Upper lobe of right lung (tissue), 1 donor: ENCODE data around the gene EFNA5. TPM values are rescaled to one million over a fixed set of nuclear protein-coding genes. Genes with fewer than 3 reads are reported as not detected.
"Not testable (repeated sequence)": the region's sequence is repeated elsewhere in the genome, so short reads cannot be mapped to it uniquely, and the experiment has no call there.

ENCODE experiments used
- ATAC-seq: fragments of 200-7000 bp; cut with Tn5 transposase; one replicate; pipeline ENCODE4 v1.9.1; 2020; ENCODE audit warnings: mild to moderate bottlenecking, moderate library complexity
- DNase-seq: peaks from one replicate; pipeline ENCODE4 v3.0.0-alpha.2; 2020
- H3K27ac ChIP-seq: fragments of 200-600 bp; one replicate; pipeline ENCODE4 v1.8.0; 2022
- H3K27me3 ChIP-seq: fragments of 200-600 bp; one replicate; pipeline ENCODE4 v1.8.0; 2022; ENCODE audit warnings: mild to moderate bottlenecking
- H3K36me3 ChIP-seq: fragments of 200-600 bp; one replicate; pipeline ENCODE4 v1.8.0; 2022
- H3K4me1 ChIP-seq: fragments of 200-600 bp; one replicate; pipeline ENCODE4 v1.8.0; 2022
- H3K4me3 ChIP-seq: fragments of 200-600 bp; one replicate; pipeline ENCODE4 v1.8.0; 2022; ENCODE audit warnings: mild to moderate bottlenecking
- H3K9me3 ChIP-seq: fragments of 200-600 bp; one replicate; pipeline ENCODE4 v1.8.0; 2022
- intact Hi-C: fragments of 100-400 bp; cut with DNase I; formaldehyde crosslinking; loops from one replicate; pipeline ENCODE4 v1.11.0; 2022
- total RNA-seq: library from RNA; stranded (reverse); fragmentation: NEBNext Ultra II Directional; extraction: Animal tissue kit (Norgen Biotek cat#: 25700); gene quantifications from one replicate; pipeline ENCODE4 v1.2.1, GENCODE V29; 2021
- TF ChIP-seq, protein P1 (sequence below): fragments of 200-600 bp; IDR thresholded peaks from one replicate; pipeline ENCODE4 v1.8.0; 2022; ENCODE audit warnings: antibody characterized with exemption
- donor health status: DM: no; HTN: yes; CAD: no; lungs with severe emphysema.

EFNA5 gene
- total RNA-seq, 1 donor from 2014 or later: 12.0 TPM

DNA sequence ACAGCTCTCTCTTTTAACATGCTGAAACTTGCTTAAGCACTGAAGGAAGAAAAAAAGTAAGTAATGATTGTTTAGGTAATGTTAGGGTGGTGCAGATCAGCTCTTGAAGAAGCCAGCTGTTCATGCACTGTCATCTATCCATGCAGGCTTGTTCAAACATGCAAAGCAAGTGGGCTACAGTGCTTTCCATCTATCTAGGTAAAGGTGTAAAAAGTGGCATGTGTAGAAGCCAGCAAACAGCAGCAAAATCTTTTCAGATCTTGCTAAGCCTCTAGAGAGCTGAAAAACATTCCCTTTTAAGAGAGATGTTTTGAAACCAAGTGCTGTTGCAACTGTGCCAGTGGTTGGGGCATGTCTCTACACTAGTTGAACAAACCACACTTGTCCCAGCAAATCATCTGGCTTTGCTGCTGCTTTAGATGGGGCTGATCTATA, 214.4 kb downstream of the EFNA5 start:
- Histone ChIP-seq H3K9me3 (no peaks in the 10 kb centered on the region), H3K4me3 (no peak overlapping the region), H3K4me1 (peaks cover 6% of the 10 kb centered on the region), H3K27ac (no peak overlapping the region), H3K36me3 (no peaks in the 10 kb centered on the region), H3K27me3 (no peaks in the 10 kb centered on the region)
- intact Hi-C loops: no loop called here
- ATAC-seq (no peak), DNase-seq (no peak)
- TF ChIP-seq, protein P1, sequence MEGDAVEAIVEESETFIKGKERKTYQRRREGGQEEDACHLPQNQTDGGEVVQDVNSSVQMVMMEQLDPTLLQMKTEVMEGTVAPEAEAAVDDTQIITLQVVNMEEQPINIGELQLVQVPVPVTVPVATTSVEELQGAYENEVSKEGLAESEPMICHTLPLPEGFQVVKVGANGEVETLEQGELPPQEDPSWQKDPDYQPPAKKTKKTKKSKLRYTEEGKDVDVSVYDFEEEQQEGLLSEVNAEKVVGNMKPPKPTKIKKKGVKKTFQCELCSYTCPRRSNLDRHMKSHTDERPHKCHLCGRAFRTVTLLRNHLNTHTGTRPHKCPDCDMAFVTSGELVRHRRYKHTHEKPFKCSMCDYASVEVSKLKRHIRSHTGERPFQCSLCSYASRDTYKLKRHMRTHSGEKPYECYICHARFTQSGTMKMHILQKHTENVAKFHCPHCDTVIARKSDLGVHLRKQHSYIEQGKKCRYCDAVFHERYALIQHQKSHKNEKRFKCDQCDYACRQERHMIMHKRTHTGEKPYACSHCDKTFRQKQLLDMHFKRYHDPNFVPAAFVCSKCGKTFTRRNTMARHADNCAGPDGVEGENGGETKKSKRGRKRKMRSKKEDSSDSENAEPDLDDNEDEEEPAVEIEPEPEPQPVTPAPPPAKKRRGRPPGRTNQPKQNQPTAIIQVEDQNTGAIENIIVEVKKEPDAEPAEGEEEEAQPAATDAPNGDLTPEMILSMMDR: no peak

DNA sequence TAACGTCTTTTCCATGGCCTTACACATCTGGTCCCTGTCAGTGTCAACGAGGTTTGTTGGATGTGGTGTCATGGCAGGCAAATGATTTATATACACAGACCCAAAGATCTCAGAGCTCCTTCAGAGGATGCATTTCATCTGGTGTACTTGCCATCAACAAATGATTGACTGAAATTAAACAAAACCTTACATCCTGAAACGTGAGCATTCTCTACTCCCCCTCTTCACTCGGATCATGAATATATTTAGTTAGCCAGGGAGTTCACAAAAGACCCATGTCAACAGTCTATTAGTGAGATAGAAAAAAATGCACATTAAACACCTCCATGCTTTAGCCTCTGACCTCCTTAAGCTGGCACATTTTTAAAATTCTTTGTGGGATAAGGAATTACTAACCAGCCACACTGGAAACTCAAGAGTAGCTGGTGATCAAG, 215.6 kb downstream of the EFNA5 start:
- Histone ChIP-seq H3K4me3 (no peak overlapping the region), H3K4me1 (peaks cover 6% of the 10 kb centered on the region), H3K27ac (no peak overlapping the region), H3K9me3 (no peaks in the 10 kb centered on the region), H3K36me3 (no peaks in the 10 kb centered on the region), H3K27me3 (no peaks in the 10 kb centered on the region)
- intact Hi-C loops: no loop called here
- no peak for ATAC-seq
- TF ChIP-seq, protein P1: no peak
- no peak for DNase-seq

DNA sequence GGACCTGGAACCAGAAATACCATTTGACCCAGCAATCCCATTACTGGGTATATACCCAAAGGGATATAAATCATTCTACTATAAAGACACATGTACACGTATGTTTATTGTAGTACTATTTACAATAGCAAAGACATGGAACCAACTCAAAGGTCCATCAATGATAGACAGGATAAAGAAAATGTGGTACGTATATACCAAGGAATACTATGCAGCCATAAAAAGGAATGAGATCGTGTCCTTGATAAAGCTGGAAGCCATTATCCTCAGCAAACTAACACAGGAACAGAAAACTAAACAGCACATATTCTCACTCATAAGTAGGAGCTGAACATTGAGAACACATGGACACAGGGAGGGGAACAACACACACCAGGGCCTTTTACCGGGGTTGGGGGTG, 218.9 kb downstream of the EFNA5 start:
- H3K36me3 ChIP-seq, ATAC-seq, H3K4me3 ChIP-seq, H3K9me3 ChIP-seq, H3K27ac ChIP-seq, H3K27me3 ChIP-seq, intact Hi-C loops, DNase-seq, H3K4me1 ChIP-seq: not testable (repeated sequence)

DNA sequence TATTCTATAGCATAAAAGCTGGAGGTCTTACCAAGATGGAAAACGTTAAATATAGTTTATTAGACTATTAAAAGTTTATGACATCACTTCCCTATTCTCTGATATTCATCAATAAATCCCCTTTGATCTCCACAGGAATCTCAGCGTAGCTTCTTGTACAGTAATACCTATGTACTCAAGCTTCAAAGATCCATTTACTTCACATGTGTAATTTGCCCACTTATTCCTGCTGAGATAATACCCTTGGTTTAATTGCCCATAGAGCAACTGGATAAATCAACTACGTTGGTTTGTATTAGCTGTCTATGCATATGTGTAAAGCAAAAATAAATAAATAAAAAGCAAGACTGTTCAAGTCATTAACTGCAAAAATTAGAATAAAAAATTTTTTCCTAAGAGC, 219.7 kb downstream of the EFNA5 start:
- intact Hi-C loops: no loop called here

DNA sequence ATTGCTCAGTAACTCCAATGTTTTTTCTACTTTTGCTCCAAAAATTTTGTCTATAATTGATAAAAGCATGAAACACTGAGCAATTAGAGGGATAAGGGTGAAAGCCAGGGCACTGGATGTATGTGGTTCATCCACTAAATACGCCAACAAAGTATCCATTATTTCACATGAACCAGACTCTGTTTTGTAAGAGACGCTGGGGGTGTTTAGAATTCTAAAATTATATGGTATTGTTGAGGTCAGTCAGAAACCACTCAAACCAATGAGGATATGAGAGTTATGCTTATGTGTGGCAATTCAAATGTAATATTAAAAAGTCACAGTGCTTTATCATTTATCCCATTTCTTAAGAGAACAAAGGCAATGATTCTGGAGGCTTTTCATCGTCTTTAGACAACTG, 220.2 kb downstream of the EFNA5 start:
- H3K27ac ChIP-seq: no peak overlapping the region
- H3K9me3 ChIP-seq: no peaks in the 10 kb centered on the region
- DNase-seq: no peak
- TF ChIP-seq, protein P1: no peak
- H3K4me3 ChIP-seq: no peak overlapping the region
- ATAC-seq: no peak
- H3K36me3 ChIP-seq: no peaks in the 10 kb centered on the region
- peaks cover 6% of the 10 kb centered on the region for H3K4me1 ChIP-seq
- intact Hi-C loops: no loop called here
- H3K27me3 ChIP-seq: no peaks in the 10 kb centered on the region

More for the DNA sequence above, 219.7 kb downstream of the EFNA5 start:
- ATAC-seq (no peak), DNase-seq (no peak)
- Histone ChIP-seq H3K36me3 (no peaks in the 10 kb centered on the region), H3K27ac (no peak overlapping the region), H3K4me1 (peaks cover 6% of the 10 kb centered on the region), H3K27me3 (no peaks in the 10 kb centered on the region), H3K4me3 (no peak overlapping the region), H3K9me3 (no peaks in the 10 kb centered on the region)
- TF ChIP-seq, protein P1: no peak

DNA sequence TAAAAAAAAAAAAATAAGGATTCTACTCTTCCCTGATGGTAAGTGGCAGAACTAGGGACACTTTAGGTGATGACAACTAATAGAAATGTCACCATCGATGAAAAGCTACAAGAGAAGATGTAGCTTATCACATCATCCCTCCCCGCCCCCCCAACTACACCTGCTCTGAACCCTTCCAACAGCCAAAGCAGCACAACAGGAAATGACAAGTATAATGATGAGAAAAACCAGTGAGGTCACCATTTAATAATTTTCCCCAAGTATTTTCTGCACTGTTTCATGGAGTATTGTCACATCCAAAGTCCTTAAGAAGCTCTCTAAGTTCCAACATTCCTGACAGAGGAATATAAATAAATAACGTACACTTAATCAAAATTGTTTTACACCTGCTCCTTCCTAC, 221.4 kb downstream of the EFNA5 start:
- TF ChIP-seq, protein P1: no peak
- Histone ChIP-seq H3K27ac (no peak overlapping the region), H3K9me3 (no peaks in the 10 kb centered on the region), H3K36me3 (no peaks in the 10 kb centered on the region), H3K4me3 (no peak overlapping the region), H3K27me3 (no peaks in the 10 kb centered on the region), H3K4me1 (no peaks in the 10 kb centered on the region)
- intact Hi-C loops: no loop called here
- ATAC-seq (no peak), DNase-seq (no peak)
